ENCODE results near the gene CPVL.

Gene CPVL

GRCh38 chr7:29000717-29001076 is 145.6 kb downstream of the CPVL start:
- no peak for DNase-seq (ENCODE audit: low read depth)

- DNase-seq (ENCODE audit: low read depth): no peak
Measured at GRCh38 chr7:28999895-29000716, 146.2 kb downstream of the CPVL start.

- DNase-seq (ENCODE audit: low read depth): no peak
Measured at GRCh38 chr7:28999427-28999826, 146.9 kb downstream of the CPVL start.

GRCh38 chr7:28998105-28998504 is 148.2 kb downstream of the CPVL start:
- no peak for DNase-seq (ENCODE audit: low read depth)

GRCh38 chr7:28996836-28997235 is 149.5 kb downstream of the CPVL start:
- DNase-seq (ENCODE audit: low read depth): no peak

- DNase-seq (ENCODE audit: low read depth): no peak
Measured at GRCh38 chr7:28993371-28993770, 153.0 kb downstream of the CPVL start.

- no peak for DNase-seq (ENCODE audit: low read depth)
Measured at GRCh38 chr7:28992798-28993197, 153.5 kb downstream of the CPVL start.

- no peak for DNase-seq (ENCODE audit: low read depth)
Measured at GRCh38 chr7:28990200-28990960, 156.0 kb downstream of the CPVL start.

GRCh38 chr7:28989211-28989980 is 156.9 kb downstream of the CPVL start:
- DNase-seq (ENCODE audit: low read depth): no peak

- DNase-seq (ENCODE audit: low read depth): no peak
Measured at GRCh38 chr7:28988810-28989209, 157.5 kb downstream of the CPVL start.

- DNase-seq (ENCODE audit: low read depth): no peak
Measured at GRCh38 chr7:28988091-28988490, 158.2 kb downstream of the CPVL start.

- no peak for DNase-seq (ENCODE audit: low read depth)
Measured at GRCh38 chr7:28986765-28987110, 159.6 kb downstream of the CPVL start.

GRCh38 chr7:28986028-28986764 is 160.1 kb downstream of the CPVL start:
- no peak for DNase-seq (ENCODE audit: low read depth)

- DNase-seq (ENCODE audit: low read depth): no peak
Measured at GRCh38 chr7:28984631-28985030, 161.7 kb downstream of the CPVL start.

- DNase-seq (ENCODE audit: low read depth): no peak
Measured at GRCh38 chr7:28984217-28984616, 162.1 kb downstream of the CPVL start.

GRCh38 chr7:28983396-28984190 is 162.7 kb downstream of the CPVL start:
- DNase-seq (ENCODE audit: low read depth): no peak

GRCh38 chr7:28981161-28981465 is 165.2 kb downstream of the CPVL start:
- DNase-seq (ENCODE audit: low read depth): no peak

- no peak for DNase-seq (ENCODE audit: low read depth)
Measured at GRCh38 chr7:28980451-28981160, 165.7 kb downstream of the CPVL start.

GRCh38 chr7:28979776-28980175 is 166.6 kb downstream of the CPVL start:
- DNase-seq (ENCODE audit: low read depth): no peak

- no peak for DNase-seq (ENCODE audit: low read depth)
Measured at GRCh38 chr7:28977881-28978280, 168.5 kb downstream of the CPVL start.

- DNase-seq (ENCODE audit: low read depth): no peak
Measured at GRCh38 chr7:28976022-28976421, 170.3 kb downstream of the CPVL start.

Data from stimulated activated CD8-positive, alpha-beta memory T cell treated with anti-CD3 and anti-CD28 coated beads, Interleukin-15, amount 100 ng/mL, for 1 hour (primary cell).